ENCODE measurements around the gene FBXO8. TPM values are rescaled to one million over a fixed set of nuclear protein-coding genes. Genes with fewer than 3 reads are reported as not detected.
"Not testable (repeated sequence)": the region's sequence is repeated elsewhere in the genome, so short reads cannot be mapped to it uniquely, and the experiment has no call there.

FBXO8 gene
- total RNA-seq, 1 donor from 2014 or later: 24.1 TPM

DNA sequence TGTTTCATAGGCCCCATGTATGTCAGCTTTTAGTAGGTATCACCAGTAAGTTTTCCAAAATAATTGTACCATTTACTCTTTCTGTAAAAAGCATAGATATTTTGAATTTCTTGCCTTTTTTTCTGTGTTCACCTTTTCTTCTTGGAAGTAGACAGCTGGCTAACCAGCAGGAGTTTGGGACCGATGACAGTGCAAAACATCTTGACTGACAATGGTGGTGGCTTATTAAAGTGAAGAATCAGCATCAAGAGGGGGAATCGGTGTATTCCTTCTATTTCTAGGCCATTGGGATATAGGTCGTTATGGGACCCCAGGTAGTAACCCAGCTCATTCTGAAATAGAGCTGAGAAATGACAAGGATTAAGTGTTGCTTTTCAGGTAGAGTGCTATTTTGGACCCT is 3.4 kb upstream of the FBXO8 start:
- FAIRE-seq: no peak
- no peak for DNase-seq (ENCODE audit: low spot score in 2 of 2)

DNA sequence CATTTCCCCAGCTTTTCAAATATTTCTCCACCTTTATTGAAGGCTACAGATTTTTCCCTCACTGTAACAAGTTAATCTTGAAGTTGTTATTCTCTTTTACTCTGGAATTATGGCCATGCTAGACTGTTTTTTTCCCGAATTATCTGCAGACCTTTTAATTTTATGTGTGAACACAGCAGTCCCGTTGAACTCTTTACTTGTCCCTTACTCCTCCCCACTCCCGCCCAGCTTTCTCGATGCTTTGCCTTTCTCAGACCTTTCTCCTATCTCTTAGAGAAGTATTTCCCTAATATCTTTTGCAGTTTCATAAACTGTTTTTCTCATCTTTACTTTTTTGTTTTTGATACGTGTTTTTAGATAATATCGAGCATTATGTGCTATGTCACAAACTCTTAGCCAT is 1.0 kb upstream of the FBXO8 start:
- no peak for FAIRE-seq

GRCh38 chr4:174282836-174283506 is 496 bp downstream of the FBXO8 start:
- DNase-seq (ENCODE audit: low spot score in 2 of 2) (peak; percentile 71 to 79), FAIRE-seq (peak; percentile 51)

More for the DNA sequence above, 1.0 kb upstream of the FBXO8 start:
- DNase-seq (ENCODE audit: low spot score in 2 of 2): no peak

GRCh38 chr4:174281901-174282300 is 1.6 kb downstream of the FBXO8 start:
- DNase-seq (ENCODE audit: low spot score in 2 of 2) (no peak), FAIRE-seq (no peak)

GRCh38 chr4:174281182-174281737 is 2.2 kb downstream of the FBXO8 start:
- DNase-seq (ENCODE audit: low spot score in 2 of 2) (no peak), FAIRE-seq (no peak)

- FAIRE-seq (no peak), DNase-seq (ENCODE audit: low spot score in 2 of 2) (no peak)
Observed at GRCh38 chr4:174279433-174280155, 3.9 kb downstream of the FBXO8 start.

DNA sequence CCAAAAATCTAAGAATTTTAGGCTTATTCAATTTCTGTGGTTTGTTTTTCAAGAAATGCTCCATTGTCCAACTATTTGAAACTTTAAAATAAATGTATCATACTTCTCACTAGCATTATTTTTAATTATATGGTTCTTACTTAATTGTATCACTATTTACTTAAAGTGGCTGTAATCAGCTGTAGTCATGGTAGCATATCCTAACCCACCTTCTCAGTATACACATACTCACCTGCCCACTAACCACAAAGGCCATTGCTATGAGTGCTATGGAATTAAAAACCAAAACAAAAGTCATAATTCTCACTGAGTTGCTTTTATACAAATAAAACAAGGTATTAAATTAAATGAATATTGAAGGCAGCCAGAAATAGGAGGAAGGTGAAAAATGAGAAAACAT is 5.0 kb downstream of the FBXO8 start:
- no peak for DNase-seq (ENCODE audit: low spot score in 2 of 2)
- no peak for FAIRE-seq

- DNase-seq (ENCODE audit: low spot score in 2 of 2): no peak
- no peak for FAIRE-seq
Observed at GRCh38 chr4:174277433-174277832, 6.0 kb downstream of the FBXO8 start.

- DNase-seq (ENCODE audit: low spot score in 2 of 2): no peak
- FAIRE-seq: no peak
Observed at GRCh38 chr4:174275101-174275500, 8.4 kb downstream of the FBXO8 start.

DNA sequence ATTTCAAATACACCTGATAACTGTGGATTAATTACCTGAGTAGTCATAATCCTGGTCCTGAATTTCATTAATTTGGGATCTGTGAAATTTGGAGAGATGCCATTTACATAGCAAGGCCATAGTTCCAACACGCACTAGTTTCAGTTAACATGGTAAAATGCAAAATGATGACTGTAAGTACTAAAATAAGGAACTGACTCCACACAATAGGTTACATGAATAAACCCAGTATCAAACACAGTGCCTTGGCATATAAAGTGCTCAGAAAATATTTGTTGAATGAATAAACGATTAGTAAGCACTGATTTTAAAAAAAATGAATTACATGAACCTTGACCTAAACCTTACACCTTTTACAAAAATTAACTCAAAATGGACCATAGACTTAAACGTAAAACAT is 9.0 kb downstream of the FBXO8 start:
- FAIRE-seq (no peak), DNase-seq (ENCODE audit: low spot score in 2 of 2) (no peak)

GRCh38 chr4:174273930-174274329 is 9.5 kb downstream of the FBXO8 start:
- DNase-seq (ENCODE audit: low spot score in 2 of 2) (no peak), FAIRE-seq (no peak)

DNA sequence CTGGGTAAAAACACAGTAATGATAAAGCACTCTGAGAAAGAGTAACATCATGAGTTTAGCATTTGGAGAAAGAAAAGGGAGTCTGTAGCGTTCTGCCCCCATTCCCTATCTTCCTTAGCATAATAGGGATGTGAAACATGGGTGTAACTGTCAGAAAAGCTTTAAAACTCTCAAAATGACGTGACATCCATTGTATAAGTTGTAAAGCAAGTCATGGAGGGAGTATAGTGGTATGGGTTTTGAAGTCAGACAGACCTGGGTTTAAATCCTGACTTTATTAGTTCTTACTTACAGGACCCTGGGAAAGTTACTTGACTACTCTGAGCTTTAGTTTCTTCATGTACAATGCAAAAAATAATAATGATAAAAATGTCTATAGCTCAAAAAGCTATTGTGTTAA is 17.1 kb downstream of the FBXO8 start:
- FAIRE-seq (no peak), DNase-seq (ENCODE audit: low spot score in 2 of 2) (no peak)

- FAIRE-seq: no peak
- DNase-seq (ENCODE audit: low spot score in 2 of 2): no peak
Observed at GRCh38 chr4:174265916-174266315, 17.6 kb downstream of the FBXO8 start.

- FAIRE-seq (no peak), DNase-seq (ENCODE audit: low spot score in 2 of 2) (no peak)
Observed at GRCh38 chr4:174263445-174263736, 20.1 kb downstream of the FBXO8 start.

DNA sequence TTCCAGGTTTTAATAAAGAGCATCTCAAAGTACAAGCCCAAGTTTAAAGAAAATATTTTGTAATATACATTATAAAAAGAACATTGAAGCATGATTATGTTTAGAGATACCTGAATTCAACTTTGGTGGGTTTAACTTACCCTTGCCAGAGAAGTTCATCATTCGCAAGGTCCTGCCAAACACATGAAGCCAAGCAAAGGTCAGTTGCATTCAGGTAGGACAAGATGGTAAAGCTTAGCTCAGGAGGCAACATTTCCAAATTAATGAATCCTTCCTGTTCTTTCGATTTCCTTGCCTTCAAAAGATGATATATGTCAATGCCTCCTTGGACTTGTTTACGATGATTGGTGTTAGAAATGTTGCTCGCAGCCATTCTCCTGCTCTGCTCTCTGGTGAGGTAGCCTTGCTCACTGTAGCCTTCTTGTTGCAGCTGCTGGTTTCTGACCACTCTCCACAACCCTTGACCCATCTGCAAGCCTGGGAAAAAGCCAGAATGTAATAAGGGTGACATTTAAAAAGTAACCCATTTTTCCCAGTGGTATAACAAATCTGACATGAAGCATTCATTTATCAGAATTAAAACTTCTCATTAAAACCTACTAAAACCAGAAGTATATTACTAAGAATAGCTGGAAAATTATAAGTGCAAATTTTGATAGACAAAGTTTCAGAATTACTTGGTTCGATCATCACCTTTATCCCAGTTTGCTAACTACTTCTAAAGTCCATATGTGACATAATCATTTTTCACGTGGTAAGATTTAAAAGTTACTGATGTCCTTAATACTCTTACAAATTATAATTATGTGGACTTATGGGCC is 20.6 kb downstream of the FBXO8 start:
- no peak for DNase-seq (ENCODE audit: low spot score in 2 of 2)
- no peak for FAIRE-seq

DNA sequence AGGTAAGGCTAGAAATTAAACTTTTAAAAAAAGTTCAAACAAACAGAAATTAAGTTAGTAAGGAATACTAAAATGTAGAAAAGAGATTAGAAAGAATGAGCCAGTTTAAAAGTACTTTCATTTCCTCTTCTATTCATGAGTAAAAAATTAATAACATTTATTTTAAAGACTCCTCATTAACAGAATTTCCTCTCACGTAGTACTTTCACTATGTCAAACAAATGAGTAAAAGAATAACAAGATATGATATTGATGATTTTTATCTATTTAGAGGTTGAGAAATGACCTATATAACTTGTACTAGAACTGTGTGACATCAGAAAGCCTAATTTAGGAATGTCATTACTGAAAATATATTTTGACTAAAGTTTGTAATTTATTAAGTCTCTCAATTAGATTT is 22.0 kb downstream of the FBXO8 start:
- not testable (repeated sequence) for DNase-seq (ENCODE audit: low spot score in 2 of 2)
- FAIRE-seq: peak; percentile 91

GRCh38 chr4:174260099-174260498 is 23.4 kb downstream of the FBXO8 start:
- FAIRE-seq (no peak), DNase-seq (ENCODE audit: low spot score in 2 of 2) (no peak)

GRCh38 chr4:174259580-174259979 is 23.9 kb downstream of the FBXO8 start:
- DNase-seq (ENCODE audit: low spot score in 2 of 2) (no peak), FAIRE-seq (no peak)

GRCh38 chr4:174256277-174256713 is 27.2 kb downstream of the FBXO8 start:
- FAIRE-seq: no peak
- no peak for DNase-seq (ENCODE audit: low spot score in 2 of 2)

DNA sequence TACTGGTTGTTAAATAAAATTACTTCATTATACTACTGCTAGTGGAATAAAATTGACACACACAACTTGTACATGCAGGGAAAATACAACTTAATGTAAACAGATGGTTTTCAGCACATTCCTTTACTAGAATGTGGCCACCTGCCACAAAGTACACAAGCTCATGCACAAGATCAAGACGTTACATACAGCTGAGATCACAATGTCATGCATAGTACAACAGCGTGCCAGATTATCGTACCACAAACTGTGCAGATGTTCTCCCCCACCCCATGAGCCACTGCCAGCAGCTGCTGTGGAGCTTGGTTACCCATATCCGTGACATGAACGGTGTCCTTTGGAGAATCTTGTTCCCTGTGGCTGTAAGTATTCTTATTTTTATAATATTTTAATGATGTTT is 27.7 kb downstream of the FBXO8 start:
- no peak for FAIRE-seq
- no peak for DNase-seq (ENCODE audit: low spot score in 2 of 2)

- DNase-seq (ENCODE audit: low spot score in 2 of 2) (no peak), FAIRE-seq (peak; percentile 39)
Observed at GRCh38 chr4:174255374-174255773, 28.1 kb downstream of the FBXO8 start.

All from frontal cortex (tissue), 4 donors.